HPDE6-E6E7 (cell line): ENCODE measurements around the gene SLC12A3.

ENCODE experiments used
- DNase-seq: peaks from one replicate; pipeline ENCODE4 v3.0.0; 2011; ENCODE audit warnings: missing footprints; ENCODE audit errors: extremely low spot score

The SLC12A3 gene

DNA sequence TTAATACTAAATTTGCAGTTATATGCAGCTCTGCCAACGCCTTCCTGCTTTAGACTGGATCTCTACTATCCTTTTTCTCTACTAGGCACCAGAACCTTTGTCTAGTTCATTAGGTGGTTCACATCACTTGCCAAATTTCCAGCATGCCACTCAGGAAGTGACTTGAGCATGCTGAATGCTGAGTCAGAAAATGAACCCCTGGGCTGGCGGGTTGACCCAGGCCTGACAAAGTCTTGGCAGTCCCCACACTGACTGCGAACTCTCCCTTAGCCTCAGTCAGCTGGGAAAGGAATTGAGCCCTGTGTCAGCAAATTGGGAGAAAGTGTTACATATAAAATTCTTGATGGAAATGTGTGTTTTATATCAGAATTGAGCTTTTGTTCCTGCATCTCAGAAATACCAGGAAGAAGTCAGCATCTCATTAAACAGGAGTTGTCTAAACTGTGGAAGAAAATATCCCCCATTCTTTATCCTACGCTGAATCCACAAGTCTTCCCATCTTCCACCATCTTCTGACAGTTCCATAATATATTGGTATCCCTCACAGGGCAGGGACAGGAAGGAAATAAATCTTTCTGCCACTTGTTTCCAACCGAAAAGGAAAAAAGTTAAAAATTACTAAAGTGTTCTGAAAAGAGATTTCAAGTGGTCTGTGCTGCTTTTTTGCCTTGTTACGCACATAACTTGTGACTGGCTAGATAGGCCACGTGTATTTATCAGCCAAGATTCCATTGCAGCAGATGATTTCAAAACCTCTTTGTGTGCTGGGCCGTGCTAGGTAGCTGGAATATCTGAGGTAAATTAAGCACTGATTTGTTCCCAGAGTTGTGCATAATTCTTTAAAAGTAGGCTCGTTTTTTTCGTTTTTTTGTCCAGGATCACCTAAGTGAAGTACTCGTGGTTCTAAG, 16.7 kb upstream of the SLC12A3 start:
- no peak for DNase-seq

GRCh38 chr16:56848955-56849689, 15.9 kb upstream of the SLC12A3 start:
- DNase-seq = peak; percentile 73

DNA sequence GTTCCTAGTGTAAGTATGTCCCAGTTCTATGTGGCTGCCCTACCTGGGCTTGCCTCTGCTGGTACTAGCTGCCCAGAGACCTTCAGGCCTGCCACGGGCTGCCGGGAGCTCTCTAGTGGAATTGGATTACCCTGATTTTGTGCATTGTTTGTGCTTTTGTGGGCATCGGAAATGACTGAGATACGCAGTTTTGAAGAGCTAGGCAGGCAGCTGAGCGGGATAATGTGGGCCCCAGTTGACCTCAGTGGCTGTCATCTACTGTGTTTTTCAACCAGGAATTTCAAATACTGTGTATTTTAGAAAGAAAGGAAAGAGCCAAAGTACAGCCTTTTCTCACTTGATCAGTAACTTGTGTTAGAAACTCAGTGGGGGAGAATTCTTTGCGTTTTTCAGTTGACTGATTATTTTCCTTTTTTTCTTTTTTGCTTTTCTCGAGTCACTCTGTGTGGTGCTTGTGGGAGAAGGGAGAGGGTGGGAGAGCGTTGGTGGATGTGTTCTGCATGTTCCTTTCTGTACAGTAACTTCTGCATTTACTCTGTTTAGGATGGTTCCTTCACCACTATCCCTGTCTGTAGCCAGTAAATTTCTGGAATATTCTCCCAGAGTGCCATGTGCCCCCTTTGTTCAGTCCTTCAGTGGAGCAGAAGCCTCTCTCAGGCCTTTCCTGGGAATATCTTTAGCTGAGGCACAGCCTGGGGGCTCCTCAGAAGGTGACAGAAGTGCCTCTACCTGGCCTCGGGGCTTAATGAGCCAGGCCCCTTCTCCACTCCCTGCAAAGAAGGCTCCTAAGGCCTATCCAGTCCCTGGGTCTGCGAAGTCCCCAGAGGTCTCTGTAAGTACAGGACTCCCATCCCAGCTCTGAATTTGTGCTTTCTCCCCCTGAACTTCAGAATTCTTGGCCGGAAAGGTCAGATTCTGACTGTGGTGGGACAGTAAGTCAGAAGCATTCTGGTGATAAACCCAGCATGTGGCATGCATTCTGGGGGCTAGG, 15.0 kb upstream of the SLC12A3 start:
- DNase-seq = no peak

GRCh38 chr16:56851671-56852400, 13.2 kb upstream of the SLC12A3 start:
- no peak for DNase-seq

DNA sequence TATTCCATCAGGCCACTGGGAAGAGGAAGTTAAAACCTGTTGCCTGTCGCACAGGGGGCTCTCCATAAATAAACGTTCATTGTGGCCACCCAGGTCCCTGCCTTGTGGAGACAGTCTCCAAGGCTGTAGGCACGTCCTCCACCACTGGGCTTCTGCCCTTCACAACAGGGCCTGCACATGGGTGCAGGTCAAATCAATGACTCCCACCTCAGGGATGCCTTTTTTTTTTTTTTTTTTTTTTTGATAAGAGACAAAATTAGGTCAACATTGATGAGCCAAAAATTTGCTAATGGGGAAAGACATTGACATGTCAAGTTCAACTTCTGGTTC, 12.6 kb upstream of the SLC12A3 start:
- DNase-seq = no peak

- DNase-seq = no peak
These were observed 12.0 kb upstream of the SLC12A3 start for GRCh38 chr16:56852968-56853367.

- no peak for DNase-seq
These were observed 9.8 kb upstream of the SLC12A3 start for GRCh38 chr16:56855201-56855600.

GRCh38 chr16:56855946-56856345, 9.1 kb upstream of the SLC12A3 start:
- DNase-seq = no peak

DNA sequence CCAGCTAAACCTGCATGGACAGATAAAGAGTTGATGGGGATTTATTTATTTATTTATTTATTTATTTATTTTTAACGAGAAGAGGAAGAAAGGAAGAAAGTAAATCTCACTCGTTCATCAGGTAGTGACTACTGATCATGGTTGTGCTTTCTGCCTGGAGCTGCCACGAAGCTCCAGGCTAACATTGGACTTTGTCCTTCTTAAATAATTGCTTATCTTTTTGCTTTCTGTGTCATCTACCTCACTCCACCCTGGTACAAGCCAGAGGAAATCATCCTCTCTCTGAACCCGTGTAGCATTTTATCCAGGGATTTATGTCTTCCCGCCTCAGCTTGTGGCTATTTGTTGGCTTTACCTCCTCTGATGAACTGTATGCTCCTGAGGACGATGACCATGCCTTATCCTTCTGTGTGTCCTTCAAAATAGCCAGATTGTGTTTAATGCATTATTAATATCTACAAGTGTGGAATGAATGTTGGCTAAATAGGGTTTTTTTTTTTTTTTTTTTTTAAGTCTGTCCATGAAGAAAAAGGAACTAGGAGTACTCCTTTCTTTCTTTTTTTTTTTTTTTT, 8.0 kb upstream of the SLC12A3 start:
- DNase-seq = no peak

GRCh38 chr16:56858374-56858773, 6.6 kb upstream of the SLC12A3 start:
- DNase-seq = no peak

GRCh38 chr16:56859636-56860035, 5.4 kb upstream of the SLC12A3 start:
- no peak for DNase-seq

- DNase-seq = no peak
These were observed 4.6 kb upstream of the SLC12A3 start for GRCh38 chr16:56860226-56861020.

DNA sequence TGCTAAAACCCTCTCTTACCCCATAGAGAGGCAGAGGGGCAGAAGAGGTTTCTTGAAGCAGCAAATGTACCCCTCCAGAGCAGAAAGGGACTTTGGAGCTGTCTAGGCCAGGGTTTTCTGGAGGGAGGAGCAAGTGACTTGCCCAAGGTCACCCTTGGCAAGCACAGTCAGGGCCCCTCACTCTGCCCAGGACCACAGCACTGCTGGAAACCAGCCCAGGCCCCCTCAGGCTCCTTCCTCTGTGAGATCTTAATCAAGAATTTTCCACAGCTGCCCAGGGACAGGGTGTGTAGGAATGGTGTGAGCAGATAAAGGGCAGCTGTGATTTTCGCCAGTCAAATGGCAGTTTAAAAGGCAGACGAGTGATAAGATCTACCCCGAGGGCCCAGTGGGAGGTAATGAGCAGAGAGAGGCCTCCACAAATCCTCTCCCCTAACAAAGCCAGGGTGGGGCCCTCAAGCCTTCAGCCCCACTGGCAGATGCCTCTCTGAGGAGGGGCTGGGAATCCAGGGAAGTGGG, 3.9 kb upstream of the SLC12A3 start:
- DNase-seq = no peak

- no peak for DNase-seq
These were observed 3.3 kb upstream of the SLC12A3 start for GRCh38 chr16:56861756-56862155.

- no peak for DNase-seq
These were observed 2.2 kb upstream of the SLC12A3 start for GRCh38 chr16:56862776-56863175.

- DNase-seq = no peak
These were observed 521 bp downstream of the SLC12A3 start for GRCh38 chr16:56865394-56866062.

DNA sequence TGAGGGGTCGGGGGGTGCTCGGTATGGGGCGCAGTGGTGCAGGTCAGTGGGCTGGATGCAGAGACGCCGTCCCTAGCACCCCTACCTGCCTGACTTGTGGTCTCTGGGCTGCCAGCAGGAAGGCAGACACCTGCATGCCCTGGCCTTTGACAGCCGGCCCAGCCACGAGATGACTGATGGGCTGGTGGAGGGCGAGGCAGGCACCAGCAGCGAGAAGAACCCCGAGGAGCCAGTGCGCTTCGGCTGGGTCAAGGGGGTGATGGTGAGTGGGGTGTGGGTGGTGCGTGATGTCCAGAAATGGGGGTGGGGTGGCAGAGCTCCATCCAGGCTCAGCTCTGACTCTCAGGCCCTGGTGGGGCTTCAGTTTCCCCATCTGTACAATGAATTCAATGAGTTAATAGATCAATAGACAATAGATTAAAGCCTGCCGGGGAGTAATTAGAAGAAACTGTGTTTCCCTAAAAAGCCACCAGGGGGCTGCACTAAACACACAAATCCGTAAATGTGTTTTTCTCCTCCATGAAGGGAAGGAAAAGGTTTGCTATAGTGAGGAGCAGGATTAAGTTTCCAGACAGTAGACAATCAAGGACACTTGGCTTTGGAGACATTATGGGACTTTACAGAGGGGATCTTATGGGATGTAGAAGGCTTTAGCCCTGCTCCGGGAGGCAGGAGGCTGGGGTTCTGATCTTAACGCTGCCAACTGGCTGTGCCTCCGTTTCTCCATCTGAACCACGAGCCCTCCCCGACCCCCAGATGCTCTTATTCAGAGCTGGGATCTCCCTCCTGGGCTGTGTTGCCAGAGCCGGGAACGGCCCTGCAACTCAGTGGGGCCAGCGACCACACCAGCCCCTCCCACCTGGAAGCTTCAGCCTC, 2.2 kb downstream of the SLC12A3 start:
- peak; percentile 51 for DNase-seq

DNA sequence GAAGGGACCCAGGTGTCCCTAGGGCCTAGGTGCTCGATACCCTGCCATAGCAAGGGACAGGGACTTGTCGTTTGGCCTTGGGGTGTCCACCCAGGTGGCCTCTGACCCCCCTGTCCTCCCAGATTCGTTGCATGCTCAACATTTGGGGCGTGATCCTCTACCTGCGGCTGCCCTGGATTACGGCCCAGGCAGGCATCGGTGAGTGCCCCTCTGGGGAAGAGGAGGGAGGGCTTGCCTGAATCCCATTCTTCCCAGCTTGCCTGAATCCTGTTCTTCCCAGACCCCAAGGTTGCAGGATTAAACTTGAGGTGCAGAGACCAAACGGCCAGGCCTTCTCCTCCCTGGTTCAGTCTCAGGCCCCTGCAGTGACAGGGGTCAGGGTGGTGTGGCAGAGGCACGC, 3.2 kb downstream of the SLC12A3 start:
- DNase-seq = no peak
